GM21515 (cell line): Measurements from ENCODE around the gene CDK11B.

Experiments used
- ATAC-seq: cut with Tn5 transposase; IDR thresholded peaks from one replicate; pipeline ENCODE4 v1.9.1; 2021; ENCODE audit not compliant: unreplicated experiment

The CDK11B gene

GRCh38 chr1:1617516-1617915 lies 41.3 kb downstream of the CDK11B start:
- ATAC-seq, result no peak

DNA sequence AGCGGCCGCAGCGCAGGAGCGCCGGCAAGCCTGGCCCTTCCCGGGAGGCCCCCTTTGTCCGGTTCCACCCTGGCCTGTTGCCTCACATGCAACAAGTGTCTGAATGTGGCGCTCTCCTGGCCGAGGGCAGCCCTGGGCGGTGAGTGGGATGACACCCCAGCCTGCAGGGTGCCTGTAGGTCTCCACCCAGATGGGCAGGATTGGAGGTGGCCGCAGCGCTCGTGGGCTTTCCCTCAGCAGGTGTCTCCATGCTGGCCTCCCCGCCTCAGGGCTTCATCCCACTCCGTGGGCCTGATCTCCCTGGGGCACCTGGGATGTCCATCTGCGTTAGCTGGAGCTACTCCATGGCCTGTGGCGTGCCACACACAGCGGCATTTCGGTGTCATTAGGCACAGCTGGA lies 42.0 kb downstream of the CDK11B start:
- no peak for ATAC-seq

- ATAC-seq, result peak; percentile 19
Measured at GRCh38 chr1:1616045-1616790, 42.6 kb downstream of the CDK11B start.

DNA sequence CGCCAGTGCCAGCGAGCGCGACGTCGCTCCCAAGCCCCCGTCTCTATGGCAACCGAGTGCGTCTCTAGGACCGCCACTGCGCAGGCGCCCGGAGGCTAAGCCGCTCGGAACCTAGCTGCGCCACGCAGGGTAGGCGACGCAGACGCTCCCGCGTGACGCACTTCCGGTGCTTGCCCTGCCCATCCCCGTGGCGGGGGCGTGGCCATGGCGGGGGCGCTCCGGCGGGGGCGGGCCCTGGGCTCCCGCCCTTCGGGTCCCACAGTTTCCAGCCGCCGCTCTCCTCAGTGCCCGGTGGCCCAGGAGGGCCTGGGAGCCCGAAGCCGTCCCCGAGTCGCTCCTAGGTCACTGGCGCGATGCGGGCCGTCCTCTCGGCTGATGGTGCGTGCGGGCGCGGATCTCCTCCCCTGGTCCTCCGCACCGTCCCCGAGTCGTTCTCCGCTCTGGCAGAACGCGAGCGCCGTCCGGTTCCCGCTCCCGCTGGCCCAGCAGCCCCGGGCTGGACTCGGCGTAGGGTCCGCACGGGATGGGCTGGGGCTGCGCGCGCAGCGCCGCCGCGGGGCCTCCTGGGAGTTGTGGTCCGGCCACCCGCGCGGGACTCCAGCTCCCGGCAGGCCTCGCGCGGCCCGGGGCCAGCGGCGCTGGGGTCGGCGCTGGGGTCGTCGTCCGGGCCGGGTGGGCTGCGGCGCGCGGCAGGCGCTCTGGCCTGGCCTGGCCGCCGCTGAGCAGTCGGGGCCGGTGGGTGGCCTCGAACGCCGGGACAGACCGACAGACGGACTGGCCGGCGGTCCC lies 43.4 kb downstream of the CDK11B start, which contains the start of gene MIB2:
Gene MIB2 (plus strand): TSS at position 245 of the 789 bp plus-strand sequence. CDS start 7,953 bp downstream, outside the sequence.
- ATAC-seq, result peak; percentile 78

GRCh38 chr1:1614954-1615255 lies 43.9 kb downstream of the CDK11B start:
- ATAC-seq, result no peak

DNA sequence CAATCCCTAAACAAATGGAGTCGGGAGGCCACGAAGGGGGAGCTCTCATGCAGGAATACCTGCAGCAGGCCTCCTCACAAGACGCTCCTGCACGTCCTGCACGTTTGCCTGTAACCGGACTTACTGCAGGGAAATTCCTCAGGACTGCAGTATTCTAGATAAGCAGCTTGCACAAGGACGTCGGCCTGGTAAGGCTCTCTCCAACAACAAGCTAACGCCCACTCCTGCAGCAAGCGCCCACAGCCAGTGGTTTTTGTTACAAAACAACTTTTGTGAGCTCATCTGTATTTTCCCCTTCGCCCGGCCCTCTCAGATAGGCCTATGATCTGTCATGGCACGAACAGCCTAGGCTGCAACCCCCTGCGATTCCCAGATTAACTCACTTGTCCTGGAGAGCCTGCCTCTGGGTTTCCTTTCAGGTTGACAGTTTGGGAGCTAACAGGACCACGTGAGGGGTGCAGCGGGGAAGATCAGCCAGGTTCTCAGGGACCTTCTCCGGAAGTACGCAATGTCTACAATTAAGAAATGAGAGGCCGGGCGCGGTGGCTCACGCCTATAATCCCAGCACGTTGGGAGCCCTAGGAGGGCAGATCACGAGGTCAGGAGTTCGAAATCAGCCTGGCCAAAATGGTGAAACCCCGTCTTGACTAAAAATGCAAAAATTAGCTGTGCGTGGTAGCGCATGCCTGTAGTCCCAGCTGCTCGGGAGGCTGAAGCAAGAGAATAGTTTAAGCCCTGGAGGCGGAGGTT lies 44.4 kb downstream of the CDK11B start:
- no peak for ATAC-seq

DNA sequence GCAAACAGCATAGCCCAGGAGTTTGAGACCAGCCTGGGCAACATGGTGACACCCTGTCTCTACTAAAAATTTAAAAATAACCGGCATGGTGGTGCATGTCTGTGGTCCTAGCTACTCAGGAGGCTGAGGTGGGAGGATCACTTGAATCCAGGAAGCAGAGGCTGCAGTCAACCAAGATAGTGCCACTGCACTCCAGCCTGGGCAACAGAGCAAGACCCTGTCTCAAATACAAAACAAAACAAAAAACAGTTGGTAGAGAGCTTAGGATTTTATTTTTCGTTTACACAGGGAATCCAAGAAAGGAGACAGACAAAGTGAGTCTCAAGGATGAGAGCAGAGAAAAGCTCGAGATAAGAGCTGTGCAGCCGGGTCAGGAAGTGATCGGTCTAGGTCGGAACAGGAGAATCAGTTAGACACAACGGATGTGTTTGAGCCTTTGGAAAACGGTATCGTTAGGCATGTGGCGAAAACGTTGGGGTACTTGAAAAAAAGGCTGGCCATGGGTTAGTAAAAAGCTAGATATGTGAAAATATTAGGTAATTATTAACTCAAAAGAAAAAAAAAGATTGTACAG lies 45.2 kb downstream of the CDK11B start:
- ATAC-seq, result no peak

DNA sequence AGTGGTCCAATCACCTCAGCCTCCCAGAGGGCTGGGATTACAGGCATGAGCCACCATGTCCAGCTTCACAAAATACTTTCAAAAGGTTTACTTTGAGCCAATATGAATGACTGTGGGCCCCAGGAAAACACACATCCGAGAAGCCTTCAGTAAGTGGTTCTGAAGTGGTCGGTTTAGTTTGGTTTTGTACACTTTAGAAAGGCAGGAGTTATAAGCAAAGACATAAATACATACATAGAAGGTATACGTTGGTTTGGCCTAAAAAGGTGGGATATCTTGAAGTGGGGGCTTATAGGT lies 46.8 kb downstream of the CDK11B start:
- ATAC-seq, result no peak

DNA sequence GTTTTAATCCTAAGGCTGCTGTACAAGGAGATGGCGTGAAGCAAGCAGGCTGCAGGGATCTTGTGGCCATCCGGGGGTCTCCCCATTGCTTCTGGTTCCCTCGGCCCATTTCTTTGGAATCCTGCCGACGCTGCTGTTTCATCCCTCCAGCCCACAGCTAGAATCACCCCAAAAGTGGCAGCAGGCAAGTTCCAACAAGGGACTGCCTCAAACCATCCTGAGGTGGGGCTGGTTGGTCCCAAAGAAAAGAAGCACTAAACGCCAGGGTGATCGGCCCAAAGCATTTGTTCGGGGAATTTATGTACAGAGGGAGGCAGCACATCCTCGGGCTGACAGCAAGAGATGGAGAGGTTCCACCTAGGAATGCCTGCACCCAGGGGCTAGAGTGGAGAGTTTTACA lies 48.0 kb downstream of the CDK11B start:
- ATAC-seq, result no peak

DNA sequence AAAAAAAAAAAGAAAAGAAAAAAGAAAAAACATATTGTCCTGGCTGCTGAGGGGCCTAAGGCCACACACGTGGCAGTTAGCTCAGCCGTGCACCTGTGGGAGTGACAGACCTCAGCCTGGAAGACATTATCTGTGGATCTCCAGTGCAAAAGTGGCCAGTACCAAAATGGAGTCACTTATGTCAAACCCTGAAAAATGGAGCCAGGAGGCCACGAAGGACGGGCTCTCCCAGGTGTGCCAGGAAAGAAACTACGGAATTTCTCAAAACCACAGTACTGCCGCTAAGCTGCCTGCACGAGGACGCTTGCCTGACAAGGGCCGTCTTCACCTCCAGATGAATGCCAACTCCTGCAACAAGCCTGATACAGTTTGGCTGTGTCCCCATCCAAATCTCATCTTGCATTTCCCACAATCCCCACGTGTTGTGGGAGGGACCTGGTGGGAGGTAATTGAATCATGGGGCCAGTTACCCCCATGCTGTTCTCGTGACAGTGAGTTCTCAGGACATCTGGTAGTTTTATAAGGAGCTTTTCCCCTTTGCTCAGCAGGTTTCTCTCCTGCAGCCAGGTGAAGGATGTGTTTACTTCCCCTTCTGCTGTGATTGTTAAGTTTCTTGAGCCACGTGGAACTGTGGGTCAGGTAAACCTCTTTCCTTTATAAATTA lies 48.9 kb downstream of the CDK11B start:
- ATAC-seq, result no peak

GRCh38 chr1:1606232-1606631 lies 52.6 kb downstream of the CDK11B start:
- ATAC-seq, result no peak

DNA sequence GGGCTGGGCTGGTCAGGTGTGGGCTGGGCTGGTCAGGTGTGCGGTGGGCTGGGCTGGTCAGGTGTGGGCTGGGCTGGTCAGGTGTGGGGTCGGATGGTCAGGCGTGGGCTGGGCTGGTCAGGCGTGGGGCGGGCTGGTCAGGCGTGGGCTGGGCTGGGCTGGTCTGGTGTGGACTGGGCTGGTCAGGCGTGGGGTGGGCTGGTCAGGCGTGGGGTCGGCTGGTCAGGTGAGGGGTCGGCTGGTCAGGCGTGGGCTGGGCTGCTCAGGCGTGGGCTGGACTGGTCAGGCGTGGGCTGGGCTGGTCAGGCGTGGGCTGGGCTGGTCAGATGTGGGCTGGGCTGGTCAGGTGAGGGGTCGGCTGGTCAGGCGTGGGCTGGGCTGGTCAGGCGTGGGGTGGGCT lies 53.1 kb downstream of the CDK11B start:
- ATAC-seq, result no peak

DNA sequence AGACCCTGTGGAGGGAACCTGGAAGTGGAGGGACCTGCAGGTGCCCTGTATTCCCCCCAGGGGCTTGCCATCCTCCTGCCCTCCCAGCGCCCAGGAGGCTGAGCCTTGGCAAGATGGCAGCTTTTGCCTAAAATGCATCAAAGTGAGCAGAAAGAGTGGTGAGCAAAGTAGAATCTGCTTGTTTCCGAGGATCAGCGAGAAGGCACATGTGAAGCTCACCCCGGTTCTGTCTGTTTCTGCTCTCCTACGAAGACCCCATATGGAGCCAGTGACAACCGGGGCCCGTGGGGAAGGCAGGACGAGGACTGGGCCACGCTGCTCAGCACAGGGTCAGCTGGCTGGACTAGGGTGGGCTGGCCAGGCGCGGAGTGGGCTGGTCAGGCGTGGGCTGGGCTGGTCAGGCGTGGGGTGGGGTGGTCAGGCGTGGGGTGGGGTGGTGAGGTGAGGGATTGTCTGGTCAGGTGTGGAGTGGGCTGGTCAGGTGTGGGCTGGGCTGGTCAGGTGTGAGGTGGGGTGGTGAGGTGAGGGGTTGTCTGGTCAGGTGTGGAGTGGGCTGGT lies 53.7 kb downstream of the CDK11B start:
- ATAC-seq, result no peak

GRCh38 chr1:1604374-1605033 lies 54.3 kb downstream of the CDK11B start:
- no peak for ATAC-seq

DNA sequence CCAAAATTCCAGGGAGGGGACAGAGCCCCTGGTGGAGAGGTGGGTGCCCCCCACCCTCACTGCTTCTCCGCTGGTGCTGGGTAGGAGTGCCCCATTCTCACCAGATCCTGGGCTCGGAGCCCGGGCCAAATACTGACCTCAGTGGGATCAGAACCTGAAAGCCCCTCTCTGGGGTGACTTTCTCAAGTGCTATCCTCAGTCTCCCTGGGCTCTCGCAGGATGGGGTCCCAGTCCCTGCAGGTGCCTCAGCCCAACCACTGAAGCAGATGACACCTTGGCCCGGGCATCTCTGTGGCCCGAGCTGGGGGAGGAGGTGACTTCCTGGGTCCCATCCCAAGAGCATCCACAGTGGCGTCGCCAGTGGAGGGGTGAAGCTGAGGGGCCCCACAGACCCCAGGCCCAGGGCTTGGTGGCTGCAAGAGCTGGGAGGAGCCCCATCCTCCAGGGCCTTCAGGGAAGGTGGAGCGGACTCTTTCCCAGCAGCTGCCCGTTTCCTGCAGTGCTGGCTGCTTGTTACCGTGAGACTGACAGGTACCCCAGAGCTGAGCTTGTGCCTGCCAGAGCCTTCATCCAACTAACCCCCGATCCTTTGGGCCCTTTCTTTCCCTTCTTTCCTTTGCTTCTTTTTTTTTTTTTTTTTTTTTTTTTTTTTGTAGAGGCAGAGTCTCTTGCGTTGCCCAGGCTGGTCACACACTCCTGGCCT lies 55.0 kb downstream of the CDK11B start:
- ATAC-seq, result no peak

GRCh38 chr1:1602968-1603506 lies 55.8 kb downstream of the CDK11B start:
- no peak for ATAC-seq

GRCh38 chr1:1602304-1602967 lies 56.4 kb downstream of the CDK11B start:
- ATAC-seq, result no peak

GRCh38 chr1:1601564-1602303 lies 57.1 kb downstream of the CDK11B start:
- ATAC-seq, result no peak
